H1 (cell line): ENCODE results near the gene LDLRAD3. TPM values are rescaled to one million over a fixed set of nuclear protein-coding genes. Genes with fewer than 3 reads are reported as not detected.
"Not testable (repeated sequence)": the region's sequence is repeated elsewhere in the genome, so short reads cannot be mapped to it uniquely, and the experiment has no call there.

Experiments
- CTCF ChIA-PET: fragments of 300-600 bp; sonication (Branson Sonifier 250); formaldehyde crosslinking; loops from one replicate; lab custom pipeline; 2021; ENCODE audit not compliant: partially characterized antibody; lab: Charles Lee
- POLR2A ChIA-PET: fragments of 300-600 bp; sonication (Branson Sonifier 250); formaldehyde crosslinking; loops from one replicate; lab custom pipeline; 2021; ENCODE audit warnings: inconsistent platforms; ENCODE audit not compliant: partially characterized antibody; lab: Charles Lee
- DNase-seq, 2 experiments: peaks; one replicate each; pipeline versions ENCODE4 v3.0.0 to v3.0.0-alpha.2; 2010 to 2022; ENCODE audit warnings: low spot score in 2 of 2, low read depth in 1 of 2, mixed read lengths in 1 of 2
- FAIRE-seq: peaks from 2 replicates; lab custom pipeline; 2011; peaks lifted over from hg19 to GRCh38; lab: Jason Lieb, UNC
- H2AFZ ChIP-seq: 2 replicates; pipeline ENCODE4 v1.8.1; 2012; ENCODE audit warnings: low read length, inconsistent platforms
- H2AK5ac ChIP-seq: 2 replicates; pipeline ENCODE4 v1.6.1; 2013; ENCODE audit warnings: low read depth, low read length
- H2BK120ac ChIP-seq: replicated peaks from 2 replicates; pipeline ENCODE3; 2013; ENCODE audit warnings: low read depth, low read length, inconsistent platforms
- H2BK12ac ChIP-seq: 2 replicates; pipeline ENCODE4 v1.6.1; 2013; ENCODE audit warnings: low read depth, low read length
- H2BK15ac ChIP-seq: 2 replicates; pipeline ENCODE4 v1.6.1; 2013; ENCODE audit warnings: low read length
- H2BK20ac ChIP-seq: 2 replicates; pipeline ENCODE4 v1.6.1; 2013; ENCODE audit warnings: low read length
- H2BK5ac ChIP-seq: 2 replicates; pipeline ENCODE4 v1.6.1; 2013; ENCODE audit warnings: low read depth, low read length
- H3K14ac ChIP-seq: 2 replicates; pipeline ENCODE4 v1.6.1; 2013; ENCODE audit warnings: inconsistent platforms; ENCODE audit not compliant: insufficient read length
- H3K18ac ChIP-seq: 2 replicates; pipeline ENCODE4 v1.6.1; 2013; ENCODE audit warnings: low read length; ENCODE audit errors: extremely low read depth
- H3K23ac ChIP-seq: 2 replicates; pipeline ENCODE4 v1.6.1; 2013; ENCODE audit warnings: inconsistent platforms; ENCODE audit not compliant: insufficient read length
- H3K23me2 ChIP-seq: 2 replicates; pipeline ENCODE4 v1.6.1; 2013; ENCODE audit warnings: low read depth, low read length
- H3K27ac ChIP-seq: 2 replicates; pipeline ENCODE4 v1.6.1; 2011; ENCODE audit warnings: low read depth, low read length, inconsistent platforms
- H3K27me3 ChIP-seq, 4 experiments: replicated peaks in 1 of 4; 1 replicate in 1 of 4; 2 replicates in 3 of 4; pipeline versions ENCODE4 v1.6.1 to v1.8.1; 2011 to 2013; ENCODE audit warnings: low read length in 3 of 4, mild to moderate bottlenecking in 3 of 4, inconsistent platforms in 2 of 4, mixed read lengths in 2 of 4, moderate library complexity in 1 of 4; ENCODE audit not compliant: control insufficient read depth in 3 of 4, insufficient read depth in 3 of 4; ENCODE audit errors: extremely low read depth in 1 of 4
- H3K36me3 ChIP-seq, 4 experiments: 2 replicates each; pipeline versions ENCODE4 v1.6.1 to v1.8.1; 2011 to 2013; ENCODE audit warnings: mild to moderate bottlenecking in 4 of 4, low read length in 3 of 4, moderate library complexity in 2 of 4, control low read depth in 1 of 4, inconsistent platforms in 1 of 4; ENCODE audit not compliant: insufficient read depth in 4 of 4, control insufficient read depth in 2 of 4
- H3K4ac ChIP-seq: replicated peaks from 2 replicates; pipeline ENCODE3; 2013; ENCODE audit warnings: low read length, low read depth, mixed read lengths, inconsistent platforms; ENCODE audit not compliant: insufficient read length
- H3K4me1 ChIP-seq, 4 experiments: replicated peaks in 1 of 4; 1 replicate in 1 of 4; 2 replicates in 3 of 4; pipeline versions ENCODE4 v1.6.1 to v1.8.1; 2011 to 2013; ENCODE audit warnings: low read length in 3 of 4, inconsistent platforms in 2 of 4, mixed read lengths in 1 of 4; ENCODE audit not compliant: insufficient read depth in 4 of 4, control insufficient read depth in 3 of 4
- H3K4me2 ChIP-seq, 2 experiments: 2 replicates each; pipeline versions ENCODE4 v1.6.1 to v1.8.1; 2011 to 2013; ENCODE audit warnings: low read depth in 2 of 2, low read length in 2 of 2, control low read depth in 1 of 2, inconsistent platforms in 1 of 2, mild to moderate bottlenecking in 1 of 2; ENCODE audit not compliant: insufficient read depth in 1 of 2
- H3K4me3 ChIP-seq, 4 experiments: fragments of 200-600, 300-600 bp in 1 of 4; sonication (generic), shearing (Covaris generic), sonication (Bioruptor Twin) in 1 of 4; 2 replicates each; pipeline versions ENCODE4 v1.5.1 to v1.8.1; 2011 to 2016; ENCODE audit warnings: low read length in 4 of 4, low read depth in 3 of 4, control low read depth in 2 of 4, inconsistent platforms in 2 of 4, mild to moderate bottlenecking in 2 of 4, mixed read lengths in 1 of 4, moderate library complexity in 1 of 4; ENCODE audit not compliant: insufficient read depth in 2 of 4; ENCODE audit errors: extremely low read depth in 1 of 4
- H3K56ac ChIP-seq: replicated peaks from 2 replicates; pipeline ENCODE3; 2013; ENCODE audit warnings: low read depth, mild to moderate bottlenecking, mixed read lengths, low read length, inconsistent platforms; ENCODE audit not compliant: insufficient read length
- H3K79me1 ChIP-seq: 2 replicates; pipeline ENCODE4 v1.6.1; 2013; ENCODE audit warnings: low read depth, low read length, control low read depth
- H3K79me2 ChIP-seq, 2 experiments: 2 replicates each; pipeline versions ENCODE4 v1.6.1 to v1.8.1; 2012 to 2013; ENCODE audit warnings: low read length in 2 of 2, mild to moderate bottlenecking in 2 of 2, inconsistent platforms in 1 of 2; ENCODE audit not compliant: insufficient read depth in 2 of 2, control insufficient read depth in 1 of 2
- H3K9ac ChIP-seq, 4 experiments: replicated peaks in 1 of 4; 1 replicate in 1 of 4; 2 replicates in 3 of 4; pipeline versions ENCODE4 v1.6.1 to v1.8.1; 2011 to 2013; ENCODE audit warnings: low read depth in 3 of 4, low read length in 3 of 4, control low read depth in 2 of 4, mild to moderate bottlenecking in 2 of 4, moderate library complexity in 2 of 4, inconsistent platforms in 1 of 4; ENCODE audit errors: extremely low read depth in 1 of 4
- H3K9me3 ChIP-seq, 2 experiments: 2 replicates each; pipeline versions ENCODE4 v1.6.1 to v1.8.1; 2012 to 2013; ENCODE audit warnings: mild to moderate bottlenecking in 2 of 2, moderate library complexity in 2 of 2, control low read depth in 1 of 2, inconsistent platforms in 1 of 2, low read depth in 1 of 2, low read length in 1 of 2, mixed read lengths in 1 of 2; ENCODE audit not compliant: insufficient read depth in 2 of 2
- H4K20me1 ChIP-seq, 2 experiments: replicated peaks in 1 of 2; 2 replicates each; pipeline versions ENCODE3 to v1.8.1; 2011 to 2013; ENCODE audit warnings: inconsistent platforms in 2 of 2, low read length in 2 of 2, mild to moderate bottlenecking in 1 of 2; ENCODE audit not compliant: insufficient read depth in 2 of 2, control insufficient read depth in 1 of 2
- H4K5ac ChIP-seq: 2 replicates; pipeline ENCODE4 v1.6.1; 2013; ENCODE audit warnings: low read length, low read depth, mixed read lengths, inconsistent platforms; ENCODE audit not compliant: insufficient read length
- H4K8ac ChIP-seq: 2 replicates; pipeline ENCODE4 v1.8.0; 2013; ENCODE audit warnings: mild to moderate bottlenecking, moderate library complexity, low read length, inconsistent platforms; ENCODE audit not compliant: insufficient read depth; ENCODE audit errors: extremely low read depth
- H4K91ac ChIP-seq: replicated peaks from 2 replicates; pipeline ENCODE3; 2013; ENCODE audit warnings: low read length, mixed read lengths, inconsistent platforms; ENCODE audit not compliant: insufficient read length
- ASH2L ChIP-seq: fragments of 200-600, 300-600 bp; sonication (generic); IDR thresholded peaks from one replicate; pipeline ENCODE4 v1.7.1; 2017; ENCODE audit warnings: low read length
- RAD21 ChIP-seq, 2 experiments: IDR thresholded peaks in 1 of 2; conservative IDR thresholded peaks in 1 of 2; 2 replicates each; pipeline ENCODE4 v1.6.1; 2011; ENCODE audit warnings: low read depth in 2 of 2, low read length in 2 of 2, improper control_type of control experiment in 1 of 2, inconsistent platforms in 1 of 2, mild to moderate bottlenecking in 1 of 2, moderate library complexity in 1 of 2
- TBP ChIP-seq: IDR thresholded peaks from 2 replicates; pipeline ENCODE4 v1.6.1; 2011; ENCODE audit warnings: low read depth, low read length, improper control_type of control experiment
- WGBS, 2 experiments: shearing (Covaris generic) in 1 of 2; methylation state at CpG; one replicate each; pipeline versions ENCODE4 v1.1.6 to v1.1.7; 2013 to 2015; ENCODE audit warnings: low lambda C conversion rate in 2 of 2, mixed read lengths in 2 of 2, inconsistent platforms in 1 of 2, low coverage in 1 of 2, missing lambda C conversion rate in 1 of 2; ENCODE audit not compliant: insufficient replicate concordance in 2 of 2, insufficient coverage in 1 of 2, insufficient read length in 1 of 2; ENCODE audit errors: extremely low coverage in 1 of 2, missing lambda C conversion rate in 1 of 2; 5-methylcytosine and 5-hydroxymethylcytosine counted together
- polyA plus RNA-seq, 7 experiments: library from polyadenylated mRNA; depleted of rRNA in 3 of 7; stranded (reverse) in 5 of 7; unstranded in 2 of 7; fragments of >200 nt in 5 of 7; fragments of 200-250 nt in 2 of 7; gene quantifications; 1 replicate in 5 of 7; 2 replicates in 1 of 7; 4 replicates in 1 of 7; pipeline versions ENCODE4 v1.2.1 to v1.2.3, GENCODE V29; 2011 to 2013; ENCODE audit warnings: missing spikeins in 2 of 7, mixed read lengths in 2 of 7
- total RNA-seq: library from RNA; stranded (reverse); fragmentation: NEBNext Ultra II Directional; extraction: Animal tissue kit (Norgen Biotek cat#: 25700); gene quantifications from 2 replicates; pipeline ENCODE4 v1.2.1, GENCODE V29; 2021

LDLRAD3 gene
- total and polyA plus RNA-seq, 2 of the 8 experiments (the other 6 are each of a cell fraction or from before 2014, with no cell fraction given), result 18.6 to 22.8 TPM

GRCh38 chr11:36187622-36188021, 243.8 kb downstream of the LDLRAD3 start:
- no peak for FAIRE-seq

GRCh38 chr11:36189735-36190134, 245.9 kb downstream of the LDLRAD3 start:
- H3K4me3 ChIP-seq, H3K9ac ChIP-seq, H4K20me1 ChIP-seq, DNase-seq, H2AK5ac ChIP-seq, H2AFZ ChIP-seq, H2BK5ac ChIP-seq, H3K56ac ChIP-seq, H3K36me3 ChIP-seq, CTCF ChIA-PET, H3K18ac ChIP-seq, H3K4me2 ChIP-seq, H2BK15ac ChIP-seq, H3K23me2 ChIP-seq, H3K27ac ChIP-seq, H3K23ac ChIP-seq, H3K79me2 ChIP-seq, H3K4ac ChIP-seq, POLR2A ChIA-PET, H2BK20ac ChIP-seq, H2BK12ac ChIP-seq, H4K5ac ChIP-seq, FAIRE-seq, H4K8ac ChIP-seq, H3K9me3 ChIP-seq, H3K4me1 ChIP-seq, H3K27me3 ChIP-seq, H2BK120ac ChIP-seq, H3K14ac ChIP-seq, H3K79me1 ChIP-seq, H4K91ac ChIP-seq: not testable (repeated sequence)
- 100% methylated on average over 1 of the region's 1 CpG; no CpG with 5 or more reads in 1 of the 2 experiments for WGBS, 2 experiments

More at GRCh38 chr11:36187622-36188021, 243.8 kb downstream of the LDLRAD3 start:
- Histone ChIP-seq H3K4ac (no peak overlapping the region), H3K9ac (no peak overlapping the region), H2BK12ac (no peak overlapping the region), H3K9me3 (0 out of 4 replicates have a peak, but pooled peaks cover 0 to 2% of the 10 kb centered on the region in 2 experiments), H3K4me2 (no peak overlapping the region), H3K23me2 (no peaks in the 10 kb centered on the region), H3K18ac (no peak overlapping the region), H4K20me1 (no peaks in the 10 kb centered on the region), H2BK20ac (no peak overlapping the region), H3K27me3 (no peaks in the 10 kb centered on the region), H3K79me1 (no peaks in the 10 kb centered on the region), H2AK5ac (no peak overlapping the region), H3K23ac (no peak overlapping the region), H2BK5ac (no peak overlapping the region), H2AFZ (no peak overlapping the region), H3K27ac (no peak overlapping the region), H3K4me1 (no peaks in the 10 kb centered on the region), H3K79me2 (no peaks in the 10 kb centered on the region), H4K8ac (no peak overlapping the region), H2BK15ac (no peak overlapping the region), H3K4me3 (no peak overlapping the region), H4K91ac (no peak overlapping the region), H3K14ac (no peak overlapping the region), H3K56ac (no peak overlapping the region), H3K36me3 (no peaks in the 10 kb centered on the region), H4K5ac (no peak overlapping the region), H2BK120ac (no peak overlapping the region)
- ChIA-PET POLR2A (no interaction called here), CTCF (interaction anchor here (1.6 kb wide), 1 partner anchor 32 kb away, joined by 3 read pairs; no protein-coding TSS in a partner anchor)
- DNase-seq, result no peak
- 94% methylated on average over 3 of the region's 3 CpGs; no CpG with 5 or more reads in 1 of the 2 experiments for WGBS, 2 experiments
- no peak for TF ChIP-seq RAD21 (IDR thresholded peaks at IDR 0.05 in 1 of 2, conservative IDR thresholded peaks at IDR 0.05 in 1 of 2; ENCODE audit: low read depth in 2 of 2, low read length in 2 of 2)
- no peak for TF ChIP-seq ASH2L
- no peak for TF ChIP-seq TBP
